HEK293 (cell line): ENCODE measurements around the gene CTBP2.

Experiments used
- CTCF ChIA-PET: fragments of 350-600 bp; formaldehyde crosslinking; extraction: SDS; loops from one replicate; lab custom pipeline; 2021; ENCODE audit warnings: antibody characterized with exemption; lab: Yijun Ruan, JAX
- POLR2A ChIA-PET: fragments of 300-600 bp; formaldehyde crosslinking; extraction: SDS; loops from one replicate; lab custom pipeline; 2020; ENCODE audit warnings: antibody characterized with exemption, inconsistent platforms; lab: Yijun Ruan, JAX
- H3K27ac ChIP-seq: fragments of 200-500 bp; sonication (Bioruptor generic); 2 replicates; pipeline ENCODE4 v1.5.1; 2014; ENCODE audit warnings: low read depth, low read length, control low read depth, inconsistent platforms; ENCODE audit errors: extremely low read depth
- H3K36me3 ChIP-seq, 2 experiments: fragments of 200-500 bp in 1 of 2; sonication (Bioruptor generic) in 1 of 2; 1 replicate in 1 of 2; 2 replicates in 1 of 2; pipeline ENCODE4 v1.5.1; 2014 to 2017; ENCODE audit warnings: inconsistent platforms in 2 of 2, low read length in 2 of 2; ENCODE audit not compliant: control insufficient read depth in 2 of 2, insufficient read depth in 1 of 2
- H3K4me1 ChIP-seq: fragments of 200-500 bp; sonication (Bioruptor generic); 2 replicates; pipeline ENCODE4 v1.5.1; 2014; ENCODE audit warnings: mild to moderate bottlenecking, low read length, inconsistent platforms; ENCODE audit not compliant: control insufficient read depth, insufficient read depth
- H3K4me3 ChIP-seq: 2 replicates; pipeline ENCODE4 v1.5.1; 2011; ENCODE audit warnings: low read depth, mild to moderate bottlenecking, control low read depth, low read length, moderate library complexity
- H3K9me3 ChIP-seq: fragments of 200-500 bp; sonication (Bioruptor generic); 2 replicates; pipeline ENCODE4 v1.5.1; 2014; ENCODE audit warnings: low read depth, low read length, inconsistent platforms; ENCODE audit not compliant: control insufficient read depth, insufficient read depth
- ATF2 ChIP-seq: fragments of 450-650 bp; formaldehyde crosslinking; IDR thresholded peaks from 2 replicates; pipeline ENCODE4 v1.5.1; 2016; ENCODE audit warnings: missing biosample characterization, missing genetic modification characterization, low read depth
- PRDM1 ChIP-seq: fragments of 450-650 bp; formaldehyde crosslinking; IDR thresholded peaks from 2 replicates; pipeline ENCODE4; 2016; ENCODE audit warnings: missing biosample characterization, missing genetic modification characterization
- TRIM28 ChIP-seq: IDR thresholded peaks from 2 replicates; pipeline ENCODE4 v1.6.1; 2011; ENCODE audit warnings: low read length, control low read depth, borderline replicate concordance
- ZNF24 ChIP-seq: fragments of 450-650 bp; formaldehyde crosslinking; IDR thresholded peaks from 2 replicates; pipeline ENCODE4 v1.5.1; 2016; ENCODE audit warnings: missing biosample characterization, missing genetic modification characterization
- ZNF248 ChIP-seq: fragments of 450-650 bp; formaldehyde crosslinking; IDR thresholded peaks from 2 replicates; pipeline ENCODE4 v1.5.1; 2017; ENCODE audit warnings: missing biosample characterization, missing genetic modification characterization
- ZNF311 ChIP-seq: fragments of 450-650 bp; formaldehyde crosslinking; IDR thresholded peaks from 2 replicates; pipeline ENCODE4 v1.5.1; 2017; ENCODE audit warnings: missing biosample characterization, missing genetic modification characterization, borderline replicate concordance
- ZSCAN4 ChIP-seq: fragments of 450-650 bp; formaldehyde crosslinking; IDR thresholded peaks from 2 replicates; pipeline ENCODE4 v1.5.1; 2017; ENCODE audit warnings: missing biosample characterization, missing genetic modification characterization
- TF ChIP-seq, protein P1 (sequence below): fragments of 450-650 bp; formaldehyde crosslinking; IDR thresholded peaks from 2 replicates; pipeline ENCODE4 v1.5.1; 2016; ENCODE audit warnings: missing biosample characterization, missing genetic modification characterization
- TF ChIP-seq, protein P2 (sequence below): fragments of 450-650 bp; formaldehyde crosslinking; IDR thresholded peaks from 2 replicates; pipeline ENCODE4 v1.5.1; 2016; ENCODE audit warnings: missing biosample characterization, missing genetic modification characterization, borderline replicate concordance

CTBP2 gene

GRCh38 chr10:124966008-124966407 is 194.4 kb downstream of the CTBP2 start:
- Histone ChIP-seq H3K9me3 (no peaks in the 10 kb centered on the region), H3K4me1 (peaks cover 14% of the 10 kb centered on the region; the same call in 1 of the 2 replicates), H3K36me3 (peaks cover 19 to 34% of the 10 kb centered on the region in 2 experiments), H3K27ac (no peak overlapping the region), H3K4me3 (no peak overlapping the region)
- TF ChIP-seq ZNF311 (tag by site-specific recombination) (no peak), PRDM1 (tag by site-specific recombination) (no peak)
- TF ChIP-seq, protein P1, sequence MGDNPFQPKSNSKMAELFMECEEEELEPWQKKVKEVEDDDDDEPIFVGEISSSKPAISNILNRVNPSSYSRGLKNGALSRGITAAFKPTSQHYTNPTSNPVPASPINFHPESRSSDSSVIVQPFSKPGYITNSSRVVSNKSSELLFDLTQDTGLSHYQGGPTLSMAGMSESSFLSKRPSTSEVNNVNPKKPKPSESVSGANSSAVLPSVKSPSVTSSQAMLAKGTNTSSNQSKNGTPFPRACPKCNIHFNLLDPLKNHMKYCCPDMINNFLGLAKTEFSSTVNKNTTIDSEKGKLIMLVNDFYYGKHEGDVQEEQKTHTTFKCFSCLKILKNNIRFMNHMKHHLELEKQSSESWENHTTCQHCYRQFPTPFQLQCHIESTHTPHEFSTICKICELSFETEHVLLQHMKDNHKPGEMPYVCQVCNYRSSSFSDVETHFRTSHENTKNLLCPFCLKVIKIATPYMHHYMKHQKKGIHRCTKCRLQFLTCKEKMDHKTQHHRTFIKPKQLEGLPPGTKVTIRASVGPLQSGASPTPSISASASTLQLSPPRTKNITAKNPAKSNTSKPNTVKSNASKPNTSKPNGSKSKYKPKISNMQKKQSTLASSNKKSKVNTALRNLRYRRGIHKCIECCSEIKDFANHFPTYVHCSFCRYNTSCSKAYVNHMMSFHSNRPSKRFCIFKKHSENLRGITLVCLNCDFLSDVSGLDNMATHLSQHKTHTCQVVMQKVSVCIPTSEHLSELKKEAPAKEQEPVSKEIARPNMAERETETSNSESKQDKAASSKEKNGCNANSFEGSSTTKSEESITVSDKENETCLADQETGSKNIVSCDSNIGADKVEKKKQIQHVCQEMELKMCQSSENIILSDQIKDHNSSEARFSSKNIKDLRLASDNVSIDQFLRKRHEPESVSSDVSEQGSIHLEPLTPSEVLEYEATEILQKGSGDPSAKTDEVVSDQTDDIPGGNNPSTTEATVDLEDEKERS (tag by site-specific recombination): no peak
- ChIA-PET POLR2A (interaction anchor here (0.6 kb wide), 1 partner anchor 29 kb away, joined by 3 read pairs; no protein-coding TSS in a partner anchor), CTCF (no interaction called here)

GRCh38 chr10:124963866-124964720 is 196.3 kb downstream of the CTBP2 start:
- no peaks in the 10 kb centered on the region for H3K9me3 ChIP-seq
- H3K4me1 ChIP-seq: peaks cover 14% of the 10 kb centered on the region; the same call in 1 of the 2 replicates
- no peak overlapping the region for H3K4me3 ChIP-seq
- peaks cover 11 to 26% of the 10 kb centered on the region in 2 experiments for H3K36me3 ChIP-seq
- CTCF ChIA-PET: interaction anchor here (0.7 kb wide), 2 partner anchors 47 to 161 kb away, joined by 3 to 4 read pairs; no protein-coding TSS in a partner anchor
- H3K27ac ChIP-seq: no peak overlapping the region
- TF ChIP-seq ATF2 (tag by site-specific recombination): 0 out of 2 replicates have a peak, but pooled peaks have one; percentile 13
- TF ChIP-seq, protein P2, sequence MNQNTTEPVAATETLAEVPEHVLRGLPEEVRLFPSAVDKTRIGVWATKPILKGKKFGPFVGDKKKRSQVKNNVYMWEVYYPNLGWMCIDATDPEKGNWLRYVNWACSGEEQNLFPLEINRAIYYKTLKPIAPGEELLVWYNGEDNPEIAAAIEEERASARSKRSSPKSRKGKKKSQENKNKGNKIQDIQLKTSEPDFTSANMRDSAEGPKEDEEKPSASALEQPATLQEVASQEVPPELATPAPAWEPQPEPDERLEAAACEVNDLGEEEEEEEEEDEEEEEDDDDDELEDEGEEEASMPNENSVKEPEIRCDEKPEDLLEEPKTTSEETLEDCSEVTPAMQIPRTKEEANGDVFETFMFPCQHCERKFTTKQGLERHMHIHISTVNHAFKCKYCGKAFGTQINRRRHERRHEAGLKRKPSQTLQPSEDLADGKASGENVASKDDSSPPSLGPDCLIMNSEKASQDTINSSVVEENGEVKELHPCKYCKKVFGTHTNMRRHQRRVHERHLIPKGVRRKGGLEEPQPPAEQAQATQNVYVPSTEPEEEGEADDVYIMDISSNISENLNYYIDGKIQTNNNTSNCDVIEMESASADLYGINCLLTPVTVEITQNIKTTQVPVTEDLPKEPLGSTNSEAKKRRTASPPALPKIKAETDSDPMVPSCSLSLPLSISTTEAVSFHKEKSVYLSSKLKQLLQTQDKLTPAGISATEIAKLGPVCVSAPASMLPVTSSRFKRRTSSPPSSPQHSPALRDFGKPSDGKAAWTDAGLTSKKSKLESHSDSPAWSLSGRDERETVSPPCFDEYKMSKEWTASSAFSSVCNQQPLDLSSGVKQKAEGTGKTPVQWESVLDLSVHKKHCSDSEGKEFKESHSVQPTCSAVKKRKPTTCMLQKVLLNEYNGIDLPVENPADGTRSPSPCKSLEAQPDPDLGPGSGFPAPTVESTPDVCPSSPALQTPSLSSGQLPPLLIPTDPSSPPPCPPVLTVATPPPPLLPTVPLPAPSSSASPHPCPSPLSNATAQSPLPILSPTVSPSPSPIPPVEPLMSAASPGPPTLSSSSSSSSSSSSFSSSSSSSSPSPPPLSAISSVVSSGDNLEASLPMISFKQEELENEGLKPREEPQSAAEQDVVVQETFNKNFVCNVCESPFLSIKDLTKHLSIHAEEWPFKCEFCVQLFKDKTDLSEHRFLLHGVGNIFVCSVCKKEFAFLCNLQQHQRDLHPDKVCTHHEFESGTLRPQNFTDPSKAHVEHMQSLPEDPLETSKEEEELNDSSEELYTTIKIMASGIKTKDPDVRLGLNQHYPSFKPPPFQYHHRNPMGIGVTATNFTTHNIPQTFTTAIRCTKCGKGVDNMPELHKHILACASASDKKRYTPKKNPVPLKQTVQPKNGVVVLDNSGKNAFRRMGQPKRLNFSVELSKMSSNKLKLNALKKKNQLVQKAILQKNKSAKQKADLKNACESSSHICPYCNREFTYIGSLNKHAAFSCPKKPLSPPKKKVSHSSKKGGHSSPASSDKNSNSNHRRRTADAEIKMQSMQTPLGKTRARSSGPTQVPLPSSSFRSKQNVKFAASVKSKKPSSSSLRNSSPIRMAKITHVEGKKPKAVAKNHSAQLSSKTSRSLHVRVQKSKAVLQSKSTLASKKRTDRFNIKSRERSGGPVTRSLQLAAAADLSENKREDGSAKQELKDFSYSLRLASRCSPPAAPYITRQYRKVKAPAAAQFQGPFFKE: no peak
- no peak for TF ChIP-seq ZNF248 (tag by site-specific recombination)
- TF ChIP-seq ZSCAN4: no peak
- TF ChIP-seq ZNF24: no peak
- no peak for TF ChIP-seq TRIM28
- POLR2A ChIA-PET: no interaction called here
